ENCODE data around the gene TRIP12. TPM values are rescaled to one million over a fixed set of nuclear protein-coding genes. Genes with fewer than 3 reads are reported as not detected.

TRIP12 gene
- total and polyA plus RNA-seq, 2 donors (not counting 3 experiments of a cell fraction or from before 2014, with no cell fraction given), result 53.8 to 278 TPM

GRCh38 chr2:229868794-229869193, 53.0 kb downstream of the TRIP12 start:
- Histone ChIP-seq H3K4me1 (ENCODE audit: control insufficient read depth, extremely low read depth, insufficient read depth, low read length) (peaks cover 11% of the 10 kb centered on the region), H3K9ac (replicated peaks; ENCODE audit: extremely low read depth, insufficient read depth, low read length) (no peak overlapping the region), H2AFZ (ENCODE audit: low read depth, low read length) (no peak overlapping the region), H4K20me1 (replicated peaks; ENCODE audit: control insufficient read depth, extremely low read depth, insufficient read depth, low read length) (peaks cover 14% of the 10 kb centered on the region), H3K9me1 (replicated peaks; ENCODE audit: control insufficient read depth, extremely low read depth, insufficient read depth, low read length) (no peaks in the 10 kb centered on the region), H3K79me2 (ENCODE audit: control insufficient read depth, insufficient read depth, low read length) (peaks cover 91% of the 10 kb centered on the region), H3K27ac (ENCODE audit: insufficient read depth, low read depth, low read length) (no peak overlapping the region), H3K9me3 (replicated peaks; ENCODE audit: control insufficient read depth, insufficient read depth, low read length) (no peaks in the 10 kb centered on the region), H3K4me3 (replicated peaks in 1 of 3; ENCODE audit: insufficient read depth in 1 of 3, low read depth in 1 of 3, low read length in 3 of 3) (no peak overlapping the region), H3K36me3 (ENCODE audit: control insufficient read depth in 2 of 2, extremely low read depth in 1 of 2, insufficient read depth in 2 of 2, low read length in 2 of 2) (peaks cover 2 to 3% of the 10 kb centered on the region in 2 experiments), H3K27me3 (ENCODE audit: control insufficient read depth in 2 of 2, insufficient read depth in 2 of 2, low read length in 2 of 2) (no peaks in the 10 kb centered on the region), H3K4me2 (ENCODE audit: insufficient read depth, low read length) (no peak overlapping the region)
- dilution Hi-C loops (cut with MboI; ENCODE audit: extremely low pct_ligation_motif_present, low sequenced_read_pairs), result no loop called here
- DNase-seq (ENCODE audit: low read depth, low spot score), result no peak
- no peak for FAIRE-seq
- BruUV-seq (replicated peaks), result no TSS peak
- TF ChIP-seq EZH2 (IDR thresholded peaks at IDR 0.05; ENCODE audit: borderline replicate concordance, low read depth, low read length, severe bottlenecking), result no peak
- no peak for TF ChIP-seq POLR2AphosphoS5 (IDR thresholded peaks at IDR 0.05; ENCODE audit: insufficient read depth, low read depth, low read length)
- no peak for TF ChIP-seq CTCF (IDR thresholded peaks at IDR 0.05; ENCODE audit: extremely low read depth in 1 of 2, insufficient read depth in 1 of 2, low read depth in 1 of 2, low read length in 2 of 2)
- TF ChIP-seq, protein P1, sequence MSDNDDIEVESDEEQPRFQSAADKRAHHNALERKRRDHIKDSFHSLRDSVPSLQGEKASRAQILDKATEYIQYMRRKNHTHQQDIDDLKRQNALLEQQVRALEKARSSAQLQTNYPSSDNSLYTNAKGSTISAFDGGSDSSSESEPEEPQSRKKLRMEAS (IDR thresholded peaks at IDR 0.05; ENCODE audit: insufficient read depth, insufficient read length), result no peak
- no peak for TF ChIP-seq JUN (IDR thresholded peaks at IDR 0.05; ENCODE audit: borderline replicate concordance, insufficient read depth, insufficient read length, low read depth)
- TF ChIP-seq FOS (IDR thresholded peaks at IDR 0.05; ENCODE audit: borderline replicate concordance, insufficient read depth, low read length), result no peak
- TF ChIP-seq GATA2 (IDR thresholded peaks at IDR 0.05; ENCODE audit: insufficient read depth, insufficient read length, low read depth, low read length), result no peak
- no peak for TF ChIP-seq POLR2A (IDR thresholded peaks at IDR 0.05; ENCODE audit: low read depth, low read length)
- no peak for TF ChIP-seq MYC (IDR thresholded peaks at IDR 0.05; ENCODE audit: low read depth, low read length)
- intact Hi-C loops (cut with micrococcal nuclease), result no loop called here
- ChIA-PET POLR2A (no interaction called here), CTCF (no interaction called here)
